ENCODE data around the gene EDEM2.

GRCh38 chr20:35156978-35157377 is 9.8 kb upstream of the EDEM2 start:
- TF ChIP-seq, protein P1, sequence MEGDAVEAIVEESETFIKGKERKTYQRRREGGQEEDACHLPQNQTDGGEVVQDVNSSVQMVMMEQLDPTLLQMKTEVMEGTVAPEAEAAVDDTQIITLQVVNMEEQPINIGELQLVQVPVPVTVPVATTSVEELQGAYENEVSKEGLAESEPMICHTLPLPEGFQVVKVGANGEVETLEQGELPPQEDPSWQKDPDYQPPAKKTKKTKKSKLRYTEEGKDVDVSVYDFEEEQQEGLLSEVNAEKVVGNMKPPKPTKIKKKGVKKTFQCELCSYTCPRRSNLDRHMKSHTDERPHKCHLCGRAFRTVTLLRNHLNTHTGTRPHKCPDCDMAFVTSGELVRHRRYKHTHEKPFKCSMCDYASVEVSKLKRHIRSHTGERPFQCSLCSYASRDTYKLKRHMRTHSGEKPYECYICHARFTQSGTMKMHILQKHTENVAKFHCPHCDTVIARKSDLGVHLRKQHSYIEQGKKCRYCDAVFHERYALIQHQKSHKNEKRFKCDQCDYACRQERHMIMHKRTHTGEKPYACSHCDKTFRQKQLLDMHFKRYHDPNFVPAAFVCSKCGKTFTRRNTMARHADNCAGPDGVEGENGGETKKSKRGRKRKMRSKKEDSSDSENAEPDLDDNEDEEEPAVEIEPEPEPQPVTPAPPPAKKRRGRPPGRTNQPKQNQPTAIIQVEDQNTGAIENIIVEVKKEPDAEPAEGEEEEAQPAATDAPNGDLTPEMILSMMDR (IDR thresholded peaks at IDR 0.05; ENCODE audit: insufficient read depth, low read depth, low read length), result no peak
- TF ChIP-seq EZH2 (IDR thresholded peaks at IDR 0.05; ENCODE audit: insufficient read depth, low read length), result no peak
